Activated gamma-delta T cell treated with anti-CD3 and anti-CD28 coated beads, Interleukin-2, amount 50 U/mL, for 16 hours (primary cell): ENCODE results near the gene RAD51B.

Source experiments
- DNase-seq: peaks from one replicate; pipeline ENCODE4 v3.0.0-alpha.2; 2020; ENCODE audit warnings: low read depth

The RAD51B gene

GRCh38 chr14:68772761-68773381 is 953.3 kb downstream of the RAD51B start:
- DNase-seq, result no peak

GRCh38 chr14:68774771-68775613 is 955.4 kb downstream of the RAD51B start:
- DNase-seq, result no peak

- DNase-seq, result no peak
These were observed 956.1 kb downstream of the RAD51B start for GRCh38 chr14:68775614-68776126.

GRCh38 chr14:68777644-68778043 is 958.1 kb downstream of the RAD51B start:
- DNase-seq, result no peak
